Measurements from ENCODE around the gene CALY.

DNA sequence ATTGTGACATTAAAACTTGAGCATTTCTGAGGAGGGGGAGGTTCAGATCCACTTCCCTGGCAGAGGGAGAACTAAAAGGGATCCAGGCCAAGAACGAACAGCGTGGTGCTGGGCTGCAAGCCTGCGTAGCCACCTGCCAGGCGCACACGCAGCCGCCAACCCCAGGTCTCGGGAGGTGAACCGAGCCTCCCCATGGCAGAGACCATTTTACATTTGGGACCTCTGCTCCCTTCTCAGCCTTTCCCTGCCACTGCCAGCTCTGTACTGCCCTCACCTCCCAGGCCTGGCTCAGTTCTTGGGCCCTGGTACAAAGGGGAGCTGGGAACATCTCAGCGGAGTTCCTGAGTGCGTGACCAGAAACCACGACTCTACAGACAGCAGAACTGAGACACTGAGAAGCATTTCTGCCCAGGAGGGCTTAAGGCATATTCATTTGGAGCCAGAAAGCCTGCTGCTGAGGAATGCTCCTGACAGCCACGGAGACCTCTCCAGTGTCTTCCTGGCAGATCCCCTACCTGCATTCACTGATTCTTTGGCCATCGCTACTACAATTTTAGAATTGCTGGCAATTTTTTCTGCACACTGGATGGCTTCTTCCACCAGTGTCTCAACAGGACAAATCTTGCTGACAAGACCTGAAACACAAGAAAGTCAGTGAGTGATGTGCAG is 28.9 kb upstream of the CALY start:
- TF ChIP-seq CTCF (IDR thresholded peaks at IDR 0.05), result no peak
- TF ChIP-seq POLR2AphosphoS5 (IDR thresholded peaks at IDR 0.05; ENCODE audit: low read depth, low read length), result no peak
- TF ChIP-seq REST (IDR thresholded peaks at IDR 0.05; ENCODE audit: insufficient read depth in 1 of 2, low read depth in 2 of 2, low read length in 1 of 2), result no peak
- TF ChIP-seq SIN3A (IDR thresholded peaks at IDR 0.05; ENCODE audit: borderline replicate concordance, insufficient read depth, low read depth, low read length), result no peak
- no peak for TF ChIP-seq TCF7L2 (IDR thresholded peaks at IDR 0.05; ENCODE audit: low read depth, low read length)
